Activated naive CD4-positive, alpha-beta T cell treated with anti-CD3 and anti-CD28 coated beads, Interleukin-2, amount 50 U/mL, for 16 hours (primary cell): Measurements from ENCODE around the gene OSBPL6.

Experiments used
- DNase-seq: peaks from one replicate; pipeline ENCODE4 v3.0.0-alpha.2; 2020

OSBPL6 gene

GRCh38 chr2:178277741-178278197 lies 83.5 kb downstream of the OSBPL6 start:
- no peak for DNase-seq

DNA sequence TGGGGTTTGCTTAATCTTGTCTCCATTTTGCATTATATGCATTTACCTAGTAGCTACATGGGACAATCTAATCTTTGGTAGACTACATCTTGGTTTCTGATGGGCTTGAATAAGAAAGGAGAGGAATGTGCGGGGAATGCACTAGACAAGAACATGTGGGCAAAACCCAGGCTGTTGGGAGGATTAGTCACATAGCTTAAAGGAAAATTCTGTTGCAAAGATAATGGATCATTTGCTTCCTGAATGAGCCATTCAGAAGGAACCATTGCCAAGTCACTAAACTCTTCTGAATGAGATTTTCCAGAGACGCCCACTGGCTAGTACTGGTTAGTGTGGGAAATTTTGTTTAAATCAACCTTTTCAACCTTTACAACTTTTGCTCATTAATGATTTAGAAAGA lies 84.8 kb downstream of the OSBPL6 start:
- DNase-seq = no peak

- DNase-seq = no peak
Observed at GRCh38 chr2:178279636-178280035, 85.3 kb downstream of the OSBPL6 start.

DNA sequence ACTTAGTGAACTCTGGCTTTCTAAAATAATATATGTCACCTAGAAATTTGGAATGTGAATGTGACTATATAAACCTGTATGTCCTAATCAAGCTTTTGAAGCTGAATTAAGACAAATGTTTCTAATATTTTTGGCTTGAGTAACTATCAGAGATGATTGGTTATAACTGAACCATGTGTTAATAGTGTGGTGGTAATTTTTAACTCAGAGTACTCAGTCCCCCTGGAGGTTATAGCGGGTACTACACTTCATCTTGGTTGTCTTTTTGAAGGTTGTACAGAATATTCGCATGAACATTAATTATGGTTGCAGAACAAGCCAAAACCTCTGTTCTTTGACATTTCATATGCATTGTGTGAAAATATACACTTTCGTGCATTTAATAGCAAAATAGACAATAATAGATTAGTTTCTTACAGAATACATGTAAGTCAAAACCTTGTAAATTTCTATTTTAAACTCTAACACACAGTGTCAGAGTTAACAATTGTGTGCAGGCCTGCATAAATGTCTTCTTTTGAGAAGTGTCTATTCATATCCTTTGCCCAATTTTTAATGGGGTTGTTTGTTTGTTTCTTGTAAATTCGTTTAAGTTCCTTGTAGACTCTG lies 86.0 kb downstream of the OSBPL6 start:
- DNase-seq = no peak

DNA sequence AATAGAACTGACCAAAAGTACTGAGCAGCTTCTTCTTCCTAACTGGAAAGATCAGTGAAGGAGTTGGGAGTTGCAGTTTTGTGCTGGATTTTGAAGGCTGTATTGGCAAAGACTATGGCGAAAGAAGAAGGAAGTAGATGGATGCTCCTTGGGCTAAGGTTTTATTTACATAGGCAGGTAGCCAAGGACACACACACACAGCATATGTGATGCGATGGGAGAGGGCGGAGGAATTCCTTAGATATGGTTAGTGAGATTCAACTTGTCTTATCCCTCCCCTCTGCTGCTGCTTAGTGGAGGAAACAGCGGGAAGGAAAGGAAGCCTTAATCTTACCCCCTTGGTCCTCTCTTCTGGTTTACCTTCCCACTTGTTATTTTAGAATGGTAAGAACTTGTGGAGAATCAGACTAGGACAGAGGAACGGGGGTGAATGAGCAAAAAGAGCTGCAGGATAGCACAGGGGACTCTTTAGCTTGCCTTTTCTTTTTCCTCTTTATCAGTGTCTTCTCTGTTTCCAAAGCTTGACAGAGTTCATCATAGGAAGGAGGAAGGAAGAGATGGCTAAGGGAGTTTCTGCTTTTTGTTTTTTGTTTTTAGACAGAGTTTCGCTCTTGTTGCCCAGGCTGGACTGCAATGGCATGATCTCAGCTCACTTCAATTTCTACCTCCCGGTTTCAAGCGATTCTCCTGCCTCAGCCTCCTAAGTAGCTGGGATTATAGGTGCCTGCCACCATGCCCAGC lies 87.9 kb downstream of the OSBPL6 start:
- no peak for DNase-seq

DNA sequence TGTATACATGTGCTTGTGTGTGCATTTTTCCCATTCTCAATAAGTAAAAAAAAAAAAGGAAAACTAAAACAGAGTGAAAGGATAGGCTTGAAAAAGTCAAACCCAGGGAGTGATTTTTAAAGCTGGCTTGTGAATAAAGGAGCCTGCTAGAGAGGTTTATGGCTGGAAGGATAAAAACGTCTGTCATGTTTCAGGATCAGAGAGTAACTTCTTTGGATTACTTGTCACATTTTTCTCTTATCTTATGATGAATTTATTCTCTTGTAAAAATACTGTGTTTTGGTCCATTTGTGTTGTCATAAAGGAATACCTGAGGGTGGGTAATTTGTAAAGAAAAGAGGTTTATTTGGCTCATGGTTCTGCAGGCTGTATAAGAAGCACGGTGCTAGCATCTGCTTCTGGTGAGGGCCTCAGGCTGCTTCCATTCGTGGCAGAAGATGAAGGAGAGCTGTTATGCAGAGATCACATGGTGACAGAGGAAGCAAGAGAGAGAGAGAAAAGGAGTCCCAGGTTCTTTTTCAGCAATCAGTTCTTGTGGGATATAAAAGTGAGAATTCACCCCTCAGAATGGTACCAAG lies 89.1 kb downstream of the OSBPL6 start:
- DNase-seq = no peak

DNA sequence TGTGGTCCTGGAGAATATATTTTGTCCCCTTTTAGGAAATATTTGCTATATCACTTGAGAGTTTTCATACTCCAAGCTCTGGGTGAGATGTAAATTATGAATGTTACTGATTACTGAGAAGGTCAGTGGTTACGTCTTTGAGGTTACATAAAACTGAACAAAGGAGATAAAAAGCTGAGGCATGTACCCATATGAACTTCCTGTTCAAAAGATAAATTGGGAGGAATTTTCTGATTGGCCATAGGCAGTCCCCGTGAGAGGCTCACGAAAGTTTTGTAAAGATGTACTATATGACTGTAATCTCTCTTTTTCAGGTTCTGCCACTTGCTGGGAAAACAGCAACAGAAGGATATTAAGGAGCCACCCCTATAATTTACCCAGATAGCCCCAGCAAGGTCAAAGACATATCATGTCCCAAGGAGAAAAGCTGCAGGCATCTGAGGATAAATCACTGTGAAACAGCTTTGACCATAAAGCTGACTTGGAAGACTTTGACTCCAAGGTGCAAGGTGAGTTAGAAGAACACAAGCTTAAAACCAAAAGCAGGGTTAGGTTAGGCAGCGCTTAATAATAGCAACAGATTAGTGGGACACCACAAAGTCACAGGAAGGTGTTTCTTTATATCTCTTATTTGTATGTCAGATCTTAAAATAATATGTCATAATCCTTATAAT lies 90.4 kb downstream of the OSBPL6 start:
- no peak for DNase-seq

DNA sequence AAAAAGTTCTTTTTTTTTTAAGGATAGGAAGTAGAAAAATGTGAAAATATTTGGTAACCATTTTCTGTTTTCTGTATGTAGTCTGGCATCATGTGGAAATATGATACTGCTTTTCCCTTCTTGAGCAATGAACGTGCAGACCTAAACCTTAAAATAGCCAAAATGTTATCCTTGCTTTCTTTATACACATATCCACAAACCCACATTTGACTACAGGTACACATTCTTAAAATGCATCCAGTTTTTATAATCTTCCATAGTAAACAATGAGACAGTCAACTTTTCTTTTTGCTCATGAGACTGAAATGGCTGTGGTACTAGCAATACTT lies 90.9 kb downstream of the OSBPL6 start:
- DNase-seq = no peak

DNA sequence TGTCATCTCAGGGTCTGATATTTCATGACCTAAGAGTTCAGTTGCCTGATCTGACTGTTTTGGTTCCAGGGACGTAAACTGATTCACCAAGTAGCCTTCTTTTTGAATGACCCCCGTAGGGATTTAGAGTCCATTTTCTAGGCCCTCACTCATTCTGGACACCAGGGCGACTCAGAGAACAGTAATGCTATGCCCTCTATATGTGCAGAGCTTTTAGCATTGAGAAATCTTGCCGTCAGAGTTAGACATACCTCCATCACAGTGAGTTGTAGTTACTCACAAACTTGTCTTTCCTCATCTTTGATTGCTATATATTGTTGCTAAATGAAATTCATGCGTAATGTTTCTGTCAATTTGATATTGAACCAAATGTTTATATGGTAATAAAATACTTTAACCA lies 92.3 kb downstream of the OSBPL6 start:
- DNase-seq = no peak

- no peak for DNase-seq
Observed at GRCh38 chr2:178287652-178288344, 93.5 kb downstream of the OSBPL6 start.

DNA sequence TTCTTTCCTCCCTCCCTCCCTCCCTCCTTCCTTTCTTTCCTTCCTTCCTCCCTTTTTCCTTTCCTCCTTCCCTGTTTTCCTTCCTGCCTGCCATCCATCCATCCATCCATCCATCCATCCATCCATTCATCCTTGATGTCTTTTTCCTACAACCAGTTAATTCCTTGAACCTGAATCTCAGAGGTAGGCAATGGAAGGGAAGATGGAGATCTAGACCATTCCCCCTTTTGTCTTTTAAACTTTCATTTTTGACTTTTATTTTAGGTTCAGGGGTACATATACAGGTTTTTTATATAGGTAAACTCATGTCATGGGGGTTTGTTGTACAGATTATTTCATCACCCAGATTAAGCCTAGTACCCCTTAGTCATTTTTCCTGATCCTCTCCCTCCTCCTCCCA lies 97.4 kb downstream of the OSBPL6 start:
- DNase-seq = no peak

GRCh38 chr2:178292586-178292985 lies 98.3 kb downstream of the OSBPL6 start:
- DNase-seq = no peak

- no peak for DNase-seq
Observed at GRCh38 chr2:178295115-178295514, 100.8 kb downstream of the OSBPL6 start.

GRCh38 chr2:178295906-178296305 lies 101.6 kb downstream of the OSBPL6 start:
- no peak for DNase-seq

DNA sequence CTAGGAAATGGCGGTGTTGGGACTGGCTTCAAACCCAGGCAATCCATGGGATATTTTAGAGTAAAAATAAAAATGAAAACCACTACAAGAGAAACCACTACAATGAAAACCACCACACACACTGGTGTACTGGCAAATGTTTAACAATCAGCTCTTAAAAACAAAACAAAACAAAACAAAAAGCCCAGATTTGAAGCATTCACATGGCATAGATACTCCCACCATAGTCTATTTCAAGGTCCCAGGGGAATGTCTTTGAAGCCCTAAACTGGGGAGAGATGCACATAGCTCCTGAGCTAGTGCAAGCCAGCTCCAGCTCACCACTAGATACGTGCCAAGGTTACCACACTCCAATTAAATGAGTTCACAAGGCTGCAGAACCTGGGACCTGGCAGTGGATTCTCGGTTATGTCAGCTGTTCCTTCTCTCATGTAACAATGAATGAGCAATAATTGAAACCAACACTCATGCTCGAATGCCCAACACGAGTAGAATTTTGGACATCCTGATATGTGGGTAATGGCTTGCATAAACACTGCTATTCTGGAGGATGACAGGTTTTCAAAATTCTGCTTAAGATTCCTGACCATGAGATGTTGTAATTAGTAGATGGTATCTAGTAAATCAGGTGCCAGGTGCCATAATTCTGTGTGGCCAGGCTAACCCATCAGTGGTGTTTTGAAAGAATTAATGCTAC lies 102.2 kb downstream of the OSBPL6 start:
- DNase-seq = no peak

DNA sequence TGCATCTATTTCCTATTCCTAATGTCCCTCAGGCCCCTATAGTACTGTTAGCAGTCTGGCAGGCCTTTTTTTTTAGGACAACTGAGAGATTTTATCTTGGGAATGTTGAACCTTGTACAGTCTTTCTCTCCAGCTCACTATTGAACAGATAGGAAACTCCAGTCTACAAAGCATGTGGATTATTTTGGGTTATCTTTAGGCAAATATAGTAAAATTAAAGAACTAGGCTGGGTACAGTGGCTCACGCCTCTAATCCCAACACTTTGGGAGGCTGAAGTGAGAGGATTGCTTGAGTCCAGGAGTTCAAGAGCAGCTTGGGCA lies 102.7 kb downstream of the OSBPL6 start:
- no peak for DNase-seq

DNA sequence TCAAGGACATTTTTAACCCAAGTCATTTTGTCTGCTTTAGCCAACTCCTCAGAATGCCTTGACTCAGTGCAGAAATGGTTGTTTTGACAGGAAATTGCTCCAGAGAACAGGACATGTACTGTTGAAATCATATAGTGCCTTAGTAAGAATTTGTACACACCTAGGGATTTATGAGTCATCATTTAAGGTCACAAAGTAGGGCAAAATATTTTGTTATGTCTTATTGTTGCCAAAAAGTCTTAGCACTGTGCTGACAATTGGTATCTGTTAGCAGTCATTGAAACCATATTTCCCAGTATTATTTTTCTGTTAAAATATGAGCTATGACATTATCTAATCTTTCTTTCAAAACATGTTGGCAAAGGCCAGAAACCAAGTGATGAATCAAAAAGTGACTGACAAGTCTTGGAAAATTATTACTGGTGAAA lies 104.5 kb downstream of the OSBPL6 start:
- no peak for DNase-seq

DNA sequence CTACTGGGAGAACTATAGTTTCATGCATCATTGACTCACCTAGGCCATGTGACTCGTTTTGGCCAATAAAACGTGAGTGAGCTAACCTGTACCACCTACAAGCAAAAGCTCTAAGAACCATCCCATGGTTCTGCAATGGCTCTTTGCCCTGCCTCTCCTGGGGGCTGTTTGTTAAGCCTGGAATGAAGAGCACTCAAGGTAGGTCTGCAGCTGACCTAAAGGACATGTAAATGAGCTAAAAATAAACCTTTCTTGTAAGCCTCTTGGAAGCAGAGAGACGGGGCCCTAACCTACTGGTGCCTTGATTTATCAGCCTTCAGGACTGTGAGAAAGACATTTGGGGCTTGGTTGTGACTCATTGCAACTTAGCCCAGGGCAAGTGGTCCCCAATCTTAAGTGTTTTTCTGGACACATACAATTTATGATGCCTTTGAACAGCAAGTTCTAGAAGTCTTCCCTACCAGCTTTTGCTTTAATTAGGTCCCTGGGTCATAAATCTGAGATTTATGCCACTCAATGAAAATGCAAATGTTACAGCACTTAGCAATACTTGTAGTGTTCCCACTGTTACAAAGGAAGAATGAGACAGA lies 107.4 kb downstream of the OSBPL6 start:
- no peak for DNase-seq

DNA sequence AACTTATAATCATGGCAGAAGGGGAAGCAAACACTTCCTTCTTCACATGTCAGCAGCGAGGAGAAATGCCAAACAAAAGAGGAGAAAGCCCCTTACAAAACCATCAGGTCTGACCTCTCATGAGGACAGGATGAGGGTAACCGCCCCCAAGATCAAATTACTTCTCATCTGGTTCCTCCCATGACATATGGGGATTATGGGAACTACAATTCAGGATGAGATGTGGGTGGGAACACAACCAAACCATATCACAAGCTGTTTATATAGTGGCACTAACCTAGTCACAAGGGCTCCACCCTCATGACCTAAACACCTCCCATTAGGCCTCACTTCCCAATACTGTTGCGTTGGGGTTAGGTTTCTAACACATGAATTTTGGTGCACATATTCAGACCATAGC lies 110.0 kb downstream of the OSBPL6 start:
- DNase-seq = no peak

- DNase-seq = peak; percentile 16
Observed at GRCh38 chr2:178306352-178307073, 112.2 kb downstream of the OSBPL6 start.

GRCh38 chr2:178307650-178308049 lies 113.3 kb downstream of the OSBPL6 start:
- no peak for DNase-seq

- DNase-seq = no peak
Observed at GRCh38 chr2:178309541-178309940, 115.2 kb downstream of the OSBPL6 start.
